ENCODE measurements around the gene ABLIM3. TPM values are rescaled to one million over a fixed set of nuclear protein-coding genes. Genes with fewer than 3 reads are reported as not detected.

Gene ABLIM3
- total RNA-seq, 1 experiment from 2014 or later = not detected

DNA sequence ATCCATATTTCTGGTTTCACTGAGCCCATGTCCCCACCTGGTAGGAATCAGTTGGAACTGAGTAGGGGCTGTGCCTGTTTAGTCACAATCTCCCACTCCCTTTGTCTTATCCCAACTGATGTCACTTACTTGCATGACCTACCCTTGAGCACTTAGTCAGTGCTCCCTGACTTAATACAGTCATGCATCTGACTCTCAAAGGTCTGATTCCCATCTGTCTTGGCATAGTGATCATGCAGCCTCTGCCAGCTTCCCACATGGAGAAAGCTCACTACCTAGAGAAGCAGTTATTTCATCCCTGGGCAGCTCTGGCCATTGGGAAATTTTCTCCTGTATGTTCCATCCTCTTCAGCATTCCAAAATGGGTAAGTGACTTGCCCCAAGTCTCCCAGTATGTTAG lies 24.8 kb downstream of the ABLIM3 start:
- TF ChIP-seq, protein P1, sequence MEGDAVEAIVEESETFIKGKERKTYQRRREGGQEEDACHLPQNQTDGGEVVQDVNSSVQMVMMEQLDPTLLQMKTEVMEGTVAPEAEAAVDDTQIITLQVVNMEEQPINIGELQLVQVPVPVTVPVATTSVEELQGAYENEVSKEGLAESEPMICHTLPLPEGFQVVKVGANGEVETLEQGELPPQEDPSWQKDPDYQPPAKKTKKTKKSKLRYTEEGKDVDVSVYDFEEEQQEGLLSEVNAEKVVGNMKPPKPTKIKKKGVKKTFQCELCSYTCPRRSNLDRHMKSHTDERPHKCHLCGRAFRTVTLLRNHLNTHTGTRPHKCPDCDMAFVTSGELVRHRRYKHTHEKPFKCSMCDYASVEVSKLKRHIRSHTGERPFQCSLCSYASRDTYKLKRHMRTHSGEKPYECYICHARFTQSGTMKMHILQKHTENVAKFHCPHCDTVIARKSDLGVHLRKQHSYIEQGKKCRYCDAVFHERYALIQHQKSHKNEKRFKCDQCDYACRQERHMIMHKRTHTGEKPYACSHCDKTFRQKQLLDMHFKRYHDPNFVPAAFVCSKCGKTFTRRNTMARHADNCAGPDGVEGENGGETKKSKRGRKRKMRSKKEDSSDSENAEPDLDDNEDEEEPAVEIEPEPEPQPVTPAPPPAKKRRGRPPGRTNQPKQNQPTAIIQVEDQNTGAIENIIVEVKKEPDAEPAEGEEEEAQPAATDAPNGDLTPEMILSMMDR (IDR thresholded peaks at IDR 0.05; ENCODE audit: insufficient read depth in 1 of 2, low read depth in 1 of 2, low read length in 1 of 2, severe bottlenecking in 1 of 2, unreplicated experiment in 1 of 2) = no peak
- Histone ChIP-seq H3K4me1 (no peaks in the 10 kb centered on the region), H3K4me3 (ENCODE audit: low read depth, low read length) (no peak overlapping the region), H3K36me3 (ENCODE audit: control insufficient read depth, insufficient read depth, low read length) (no peaks in the 10 kb centered on the region), H3K27me3 (replicated peaks; ENCODE audit: control insufficient read depth, insufficient read depth, low read length) (no peaks in the 10 kb centered on the region), H3K9me3 (no peaks in the 10 kb centered on the region)
- POLR2A ChIA-PET = no interaction called here
- H3K9me3 Mint-ChIP-seq (ENCODE audit: unreplicated experiment) = no peaks in the 10 kb centered on the region
- CTCF ChIA-PET = interaction anchor here (1.0 kb wide), 1 partner anchor 25 kb away, joined by 3 read pairs; the partner anchor contains the start of gene ABLIM3
- BruUV-seq (replicated peaks) = no TSS peak
- intact Hi-C loops (cut with micrococcal nuclease; ENCODE audit: unreplicated experiment) = no loop called here
- DNase-seq = no peak
- no peak overlapping the region for H3K4me3 Mint-ChIP-seq (ENCODE audit: unreplicated experiment)
- no peak overlapping the region for H3K27ac Mint-ChIP-seq (ENCODE audit: unreplicated experiment)
- no peaks in the 10 kb centered on the region for H3K36me3 Mint-ChIP-seq (ENCODE audit: insufficient read depth, unreplicated experiment)
- H3K27me3 Mint-ChIP-seq (ENCODE audit: insufficient read depth, unreplicated experiment) = peaks cover 15% of the 10 kb centered on the region
- H3K4me1 Mint-ChIP-seq (ENCODE audit: low read depth, unreplicated experiment) = peaks cover 4% of the 10 kb centered on the region

DNA sequence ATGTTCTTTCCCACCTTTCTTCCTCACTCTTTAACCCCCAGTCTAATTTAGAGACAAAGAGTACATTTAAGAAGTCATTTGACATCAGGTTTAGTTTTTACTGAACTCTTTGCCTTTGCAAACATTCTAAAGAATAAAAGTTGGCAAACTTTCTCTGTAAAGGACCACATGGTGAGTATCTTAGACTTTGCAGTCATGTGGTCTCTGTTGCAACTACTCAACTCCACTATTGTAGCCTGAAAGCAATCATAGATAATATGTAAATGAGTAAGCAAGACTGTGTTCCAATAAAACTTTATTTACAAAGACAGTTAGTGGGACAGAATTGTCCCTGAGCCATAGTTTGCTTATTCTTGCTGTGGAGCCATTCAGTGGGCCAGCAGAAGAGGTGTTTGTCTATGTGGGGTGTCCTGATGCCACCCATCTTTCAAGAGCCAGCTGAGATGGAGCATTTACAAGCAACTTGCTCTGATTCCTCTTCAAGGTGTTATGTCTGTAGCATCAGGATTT lies 25.4 kb downstream of the ABLIM3 start:
- peaks cover 15% of the 10 kb centered on the region for H3K27me3 Mint-ChIP-seq (ENCODE audit: insufficient read depth, unreplicated experiment)
- DNase-seq = no peak
- TF ChIP-seq, protein P1 (IDR thresholded peaks at IDR 0.05; ENCODE audit: insufficient read depth in 1 of 2, low read depth in 1 of 2, low read length in 1 of 2, severe bottlenecking in 1 of 2, unreplicated experiment in 1 of 2) = no peak
- no peaks in the 10 kb centered on the region for H3K9me3 Mint-ChIP-seq (ENCODE audit: unreplicated experiment)
- Histone ChIP-seq H3K9me3 (no peaks in the 10 kb centered on the region), H3K4me1 (no peaks in the 10 kb centered on the region), H3K27me3 (replicated peaks; ENCODE audit: control insufficient read depth, insufficient read depth, low read length) (no peaks in the 10 kb centered on the region), H3K36me3 (ENCODE audit: control insufficient read depth, insufficient read depth, low read length) (no peaks in the 10 kb centered on the region), H3K4me3 (ENCODE audit: low read depth, low read length) (no peak overlapping the region)
- no TSS peak for BruUV-seq (replicated peaks)
- no peak overlapping the region for H3K4me3 Mint-ChIP-seq (ENCODE audit: unreplicated experiment)
- intact Hi-C loops (cut with micrococcal nuclease; ENCODE audit: unreplicated experiment) = no loop called here
- CTCF ChIA-PET = no interaction called here
- no peak overlapping the region for H3K27ac Mint-ChIP-seq (ENCODE audit: unreplicated experiment)
- H3K36me3 Mint-ChIP-seq (ENCODE audit: insufficient read depth, unreplicated experiment) = no peaks in the 10 kb centered on the region
- POLR2A ChIA-PET = no interaction called here
- peaks cover 4% of the 10 kb centered on the region for H3K4me1 Mint-ChIP-seq (ENCODE audit: low read depth, unreplicated experiment)

DNA sequence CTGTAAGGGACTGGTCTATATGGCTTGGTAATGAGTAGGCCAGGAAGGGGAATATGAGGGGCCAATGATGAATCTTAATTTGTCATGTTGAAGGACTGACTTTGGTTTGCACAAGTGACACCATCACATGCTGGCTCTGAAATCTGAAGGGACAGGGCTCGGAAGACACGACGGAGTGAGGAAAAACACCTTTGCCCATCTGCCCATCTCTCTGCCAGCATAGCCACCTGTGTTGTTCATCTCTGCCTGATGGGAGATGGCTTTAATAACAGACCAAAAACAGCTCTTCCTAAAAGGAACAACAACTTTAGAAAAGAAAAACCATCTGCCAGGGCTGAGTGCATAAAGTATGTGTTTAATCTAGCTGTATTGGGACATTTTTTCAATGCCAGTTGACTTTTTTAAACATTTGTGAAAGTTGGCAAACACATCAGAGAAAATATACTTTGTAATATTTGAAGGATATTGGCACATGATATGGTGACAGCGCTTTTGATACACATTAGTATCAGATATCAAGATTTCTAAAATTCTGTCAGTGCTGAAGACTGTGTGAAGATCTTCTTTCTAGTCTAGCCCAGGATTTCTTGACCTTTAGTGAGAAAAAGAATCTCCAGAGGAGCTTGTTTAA lies 27.1 kb downstream of the ABLIM3 start:
- H3K9me3 ChIP-seq = no peaks in the 10 kb centered on the region
- H3K27me3 ChIP-seq (replicated peaks; ENCODE audit: control insufficient read depth, insufficient read depth, low read length) = no peaks in the 10 kb centered on the region
- H3K4me3 Mint-ChIP-seq (ENCODE audit: unreplicated experiment) = no peak overlapping the region
- H3K36me3 ChIP-seq (ENCODE audit: control insufficient read depth, insufficient read depth, low read length) = no peaks in the 10 kb centered on the region
- BruUV-seq (replicated peaks) = no TSS peak
- peaks cover 15% of the 10 kb centered on the region for H3K27me3 Mint-ChIP-seq (ENCODE audit: insufficient read depth, unreplicated experiment)
- POLR2A ChIA-PET = no interaction called here
- TF ChIP-seq, protein P1 (IDR thresholded peaks at IDR 0.05; ENCODE audit: insufficient read depth in 1 of 2, low read depth in 1 of 2, low read length in 1 of 2, severe bottlenecking in 1 of 2, unreplicated experiment in 1 of 2) = no peak
- intact Hi-C loops (cut with micrococcal nuclease; ENCODE audit: unreplicated experiment) = no loop called here
- peaks cover 9% of the 10 kb centered on the region for H3K9me3 Mint-ChIP-seq (ENCODE audit: unreplicated experiment)
- peaks cover 11% of the 10 kb centered on the region for H3K4me1 Mint-ChIP-seq (ENCODE audit: low read depth, unreplicated experiment)
- H3K4me1 ChIP-seq = peaks cover 8% of the 10 kb centered on the region; the same call in 1 of the 2 replicates
- no peaks in the 10 kb centered on the region for H3K36me3 Mint-ChIP-seq (ENCODE audit: insufficient read depth, unreplicated experiment)
- no peak overlapping the region for H3K4me3 ChIP-seq (ENCODE audit: low read depth, low read length)
- CTCF ChIA-PET = no interaction called here
- no peak overlapping the region for H3K27ac Mint-ChIP-seq (ENCODE audit: unreplicated experiment)
- no peak for DNase-seq

Data from Caco-2 (cell line).